Measurements from ENCODE around the gene SLC22A4.

The SLC22A4 gene

GRCh38 chr5:132271251-132272246, 22.6 kb upstream of the SLC22A4 start:
- Histone ChIP-seq H3K27me3 (replicated peaks; ENCODE audit: control insufficient read depth, insufficient read depth, low read length) (no peaks in the 10 kb centered on the region), H3K4me1 (ENCODE audit: control insufficient read depth, insufficient read depth, low read length) (peaks cover 13% of the 10 kb centered on the region), H3K36me3 (ENCODE audit: control insufficient read depth, insufficient read depth, low read length, severe bottlenecking) (peaks cover 35% of the 10 kb centered on the region), H3K9ac (ENCODE audit: low read length) (no peak overlapping the region), H3K4me3 (ENCODE audit: low read length) (no peak overlapping the region), H3K9me3 (ENCODE audit: control insufficient read depth, low read length) (no peaks in the 10 kb centered on the region)
- no peak for DNase-seq (ENCODE audit: low read depth)

- Histone ChIP-seq H3K4me3 (ENCODE audit: low read length) (no peak overlapping the region), H3K36me3 (ENCODE audit: control insufficient read depth, insufficient read depth, low read length, severe bottlenecking) (peaks cover 25% of the 10 kb centered on the region), H3K9ac (ENCODE audit: low read length) (no peak overlapping the region), H3K27me3 (replicated peaks; ENCODE audit: control insufficient read depth, insufficient read depth, low read length) (no peaks in the 10 kb centered on the region), H3K9me3 (ENCODE audit: control insufficient read depth, low read length) (no peaks in the 10 kb centered on the region), H3K4me1 (ENCODE audit: control insufficient read depth, insufficient read depth, low read length) (peaks cover 13% of the 10 kb centered on the region)
- peak; percentile 78 for DNase-seq (ENCODE audit: low read depth)
Observed at GRCh38 chr5:132272311-132273210, 21.6 kb upstream of the SLC22A4 start.

- Histone ChIP-seq H3K9me3 (ENCODE audit: control insufficient read depth, low read length) (no peaks in the 10 kb centered on the region), H3K4me1 (ENCODE audit: control insufficient read depth, insufficient read depth, low read length) (peaks cover 10% of the 10 kb centered on the region), H3K4me3 (ENCODE audit: low read length) (no peak overlapping the region), H3K27me3 (replicated peaks; ENCODE audit: control insufficient read depth, insufficient read depth, low read length) (no peaks in the 10 kb centered on the region), H3K9ac (ENCODE audit: low read length) (no peak overlapping the region), H3K36me3 (ENCODE audit: control insufficient read depth, insufficient read depth, low read length, severe bottlenecking) (peaks cover 19% of the 10 kb centered on the region)
- no peak for DNase-seq (ENCODE audit: low read depth)
Observed at GRCh38 chr5:132273631-132274030, 20.6 kb upstream of the SLC22A4 start.

- no peak for DNase-seq (ENCODE audit: low read depth)
- no peaks in the 10 kb centered on the region for H3K27me3 ChIP-seq (replicated peaks; ENCODE audit: control insufficient read depth, insufficient read depth, low read length)
- peaks cover 4% of the 10 kb centered on the region for H3K4me1 ChIP-seq (ENCODE audit: control insufficient read depth, insufficient read depth, low read length)
- H3K36me3 ChIP-seq (ENCODE audit: control insufficient read depth, insufficient read depth, low read length, severe bottlenecking) = peaks cover 19% of the 10 kb centered on the region
- no peaks in the 10 kb centered on the region for H3K9me3 ChIP-seq (ENCODE audit: control insufficient read depth, low read length)
- no peak overlapping the region for H3K4me3 ChIP-seq (ENCODE audit: low read length)
- no peak overlapping the region for H3K9ac ChIP-seq (ENCODE audit: low read length)
Observed at GRCh38 chr5:132274050-132274792, 20.0 kb upstream of the SLC22A4 start.

GRCh38 chr5:132275367-132276220, 18.6 kb upstream of the SLC22A4 start:
- H3K27me3 ChIP-seq (replicated peaks; ENCODE audit: control insufficient read depth, insufficient read depth, low read length) = no peaks in the 10 kb centered on the region
- no peaks in the 10 kb centered on the region for H3K4me1 ChIP-seq (ENCODE audit: control insufficient read depth, insufficient read depth, low read length)
- H3K36me3 ChIP-seq (ENCODE audit: control insufficient read depth, insufficient read depth, low read length, severe bottlenecking) = peaks cover 13% of the 10 kb centered on the region
- H3K9ac ChIP-seq (ENCODE audit: low read length) = no peak overlapping the region
- no peaks in the 10 kb centered on the region for H3K9me3 ChIP-seq (ENCODE audit: control insufficient read depth, low read length)
- no peak overlapping the region for H3K4me3 ChIP-seq (ENCODE audit: low read length)
- DNase-seq (ENCODE audit: low read depth) = no peak

- no peak for DNase-seq (ENCODE audit: low read depth)
- Histone ChIP-seq H3K4me3 (ENCODE audit: low read length) (no peak overlapping the region), H3K36me3 (ENCODE audit: control insufficient read depth, insufficient read depth, low read length, severe bottlenecking) (peaks cover 2% of the 10 kb centered on the region), H3K4me1 (ENCODE audit: control insufficient read depth, insufficient read depth, low read length) (no peaks in the 10 kb centered on the region), H3K27me3 (replicated peaks; ENCODE audit: control insufficient read depth, insufficient read depth, low read length) (peaks cover 2% of the 10 kb centered on the region), H3K9ac (ENCODE audit: low read length) (no peak overlapping the region), H3K9me3 (ENCODE audit: control insufficient read depth, low read length) (no peaks in the 10 kb centered on the region)
Observed at GRCh38 chr5:132277256-132277655, 16.9 kb upstream of the SLC22A4 start.

- no peak overlapping the region for H3K9ac ChIP-seq (ENCODE audit: low read length)
- H3K36me3 ChIP-seq (ENCODE audit: control insufficient read depth, insufficient read depth, low read length, severe bottlenecking) = no peaks in the 10 kb centered on the region
- H3K4me3 ChIP-seq (ENCODE audit: low read length) = no peak overlapping the region
- H3K27me3 ChIP-seq (replicated peaks; ENCODE audit: control insufficient read depth, insufficient read depth, low read length) = peaks cover 2% of the 10 kb centered on the region
- no peaks in the 10 kb centered on the region for H3K9me3 ChIP-seq (ENCODE audit: control insufficient read depth, low read length)
- H3K4me1 ChIP-seq (ENCODE audit: control insufficient read depth, insufficient read depth, low read length) = no peaks in the 10 kb centered on the region
- DNase-seq (ENCODE audit: low read depth) = no peak
Observed at GRCh38 chr5:132277971-132278853, 16.0 kb upstream of the SLC22A4 start.

- no peak for DNase-seq (ENCODE audit: low read depth)
- Histone ChIP-seq H3K27me3 (replicated peaks; ENCODE audit: control insufficient read depth, insufficient read depth, low read length) (peaks cover 2% of the 10 kb centered on the region), H3K4me3 (ENCODE audit: low read length) (no peak overlapping the region), H3K9me3 (ENCODE audit: control insufficient read depth, low read length) (no peaks in the 10 kb centered on the region), H3K9ac (ENCODE audit: low read length) (no peak overlapping the region), H3K4me1 (ENCODE audit: control insufficient read depth, insufficient read depth, low read length) (no peaks in the 10 kb centered on the region), H3K36me3 (ENCODE audit: control insufficient read depth, insufficient read depth, low read length, severe bottlenecking) (no peaks in the 10 kb centered on the region)
Observed at GRCh38 chr5:132279801-132280200, 14.4 kb upstream of the SLC22A4 start.

- no peak for DNase-seq (ENCODE audit: low read depth)
- Histone ChIP-seq H3K9me3 (ENCODE audit: control insufficient read depth, low read length) (no peaks in the 10 kb centered on the region), H3K27me3 (replicated peaks; ENCODE audit: control insufficient read depth, insufficient read depth, low read length) (peaks cover 2% of the 10 kb centered on the region), H3K4me1 (ENCODE audit: control insufficient read depth, insufficient read depth, low read length) (no peaks in the 10 kb centered on the region), H3K4me3 (ENCODE audit: low read length) (no peak overlapping the region), H3K36me3 (ENCODE audit: control insufficient read depth, insufficient read depth, low read length, severe bottlenecking) (no peaks in the 10 kb centered on the region), H3K9ac (ENCODE audit: low read length) (no peak overlapping the region)
Observed at GRCh38 chr5:132280371-132281240, 13.6 kb upstream of the SLC22A4 start.

All from adipocyte (in vitro differentiated cells).